BLaER1 treated with 17β-estradiol and CSF1 and Interleukin-3, amounts not matched to agents 10 nM and 100 nM (cell line): ENCODE measurements around the gene NPC1L1.

ENCODE experiments used
- H3K27ac ChIP-seq, 11 experiments: shearing (Covaris generic); formaldehyde crosslinking; 2 replicates each; pipeline ENCODE4 v1.8.1; 2022
- H3K27me3 ChIP-seq, 11 experiments: shearing (Covaris generic); formaldehyde crosslinking; 2 replicates each; pipeline ENCODE4 v1.8.1; 2022
- H3K36me3 ChIP-seq, 11 experiments: shearing (Covaris generic); formaldehyde crosslinking; 2 replicates each; pipeline ENCODE4 v1.8.1; 2022
- H3K4me1 ChIP-seq, 10 experiments: shearing (Covaris generic); formaldehyde crosslinking; 2 replicates each; pipeline ENCODE4 v1.8.1; 2022
- H3K4me2 ChIP-seq, 11 experiments: shearing (Covaris generic); formaldehyde crosslinking; 2 replicates each; pipeline ENCODE4 v1.8.1; 2022
- H3K4me3 ChIP-seq, 10 experiments: shearing (Covaris generic); formaldehyde crosslinking; 2 replicates each; pipeline ENCODE4 v1.8.1; 2022
- H3K9ac ChIP-seq, 11 experiments: shearing (Covaris generic); formaldehyde crosslinking; 2 replicates each; pipeline ENCODE4 v1.8.1; 2022
- H3K9me3 ChIP-seq, 11 experiments: shearing (Covaris generic); formaldehyde crosslinking; replicated peaks in 1 of 11; 2 replicates each; pipeline ENCODE4 v1.8.1; 2022
- H4K20me1 ChIP-seq, 11 experiments: shearing (Covaris generic); formaldehyde crosslinking; 2 replicates each; pipeline ENCODE4 v1.8.1; 2022
- Cebpa-rat ChIP-seq, 11 experiments: shearing (Covaris generic); IDR thresholded peaks; 2 replicates each; pipeline ENCODE4 v1.8.1; 2022

Gene NPC1L1

DNA sequence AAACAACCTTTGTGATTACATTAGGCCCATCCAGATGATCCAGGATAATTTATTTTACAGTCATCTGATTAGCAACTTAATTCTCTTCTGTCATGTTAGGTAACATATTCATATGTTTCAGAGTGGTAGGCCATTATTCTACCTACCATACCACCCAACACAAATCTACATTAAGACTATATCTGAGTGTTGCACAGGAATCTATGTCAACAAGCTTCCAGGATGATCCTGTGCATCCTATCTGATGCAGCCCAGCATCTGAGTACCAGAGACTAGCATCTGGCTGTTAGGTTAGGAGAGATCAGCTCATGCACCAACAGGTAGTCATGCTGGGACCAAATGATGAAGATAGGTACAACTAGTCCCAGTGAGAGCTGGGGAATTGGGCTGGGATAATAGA, 33.9 kb upstream of the NPC1L1 start:
- Histone ChIP-seq H3K4me2 (peak overlapping the region; percentile 87 to 98 (median 93)), H3K27me3 (no peaks in the 10 kb centered on the region), H4K20me1 (peaks cover 0 to 51% (median 22%) of the 10 kb centered on the region in 11 experiments; a peak in 16 of 22 replicates), H3K36me3 (peaks cover 63 to 83% (median 72%) of the 10 kb centered on the region in 11 experiments), H3K4me1 (peaks cover 33 to 40% (median 36%) of the 10 kb centered on the region in 10 experiments), H3K4me3 (peak overlapping the region; percentile 71 to 98 (median 87); a peak in 15 of 20 replicates), H3K27ac (peak overlapping the region in 4 of 11 experiments; percentile 84 to 95 (median 92); a peak in 3 of 22 replicates), H3K9me3 (no peaks in the 10 kb centered on the region), H3K9ac (peak overlapping the region; percentile 84 to 96 (median 94); a peak in 18 of 22 replicates)
- TF ChIP-seq Cebpa-rat (IDR thresholded peaks at IDR 0.05), result no peak

DNA sequence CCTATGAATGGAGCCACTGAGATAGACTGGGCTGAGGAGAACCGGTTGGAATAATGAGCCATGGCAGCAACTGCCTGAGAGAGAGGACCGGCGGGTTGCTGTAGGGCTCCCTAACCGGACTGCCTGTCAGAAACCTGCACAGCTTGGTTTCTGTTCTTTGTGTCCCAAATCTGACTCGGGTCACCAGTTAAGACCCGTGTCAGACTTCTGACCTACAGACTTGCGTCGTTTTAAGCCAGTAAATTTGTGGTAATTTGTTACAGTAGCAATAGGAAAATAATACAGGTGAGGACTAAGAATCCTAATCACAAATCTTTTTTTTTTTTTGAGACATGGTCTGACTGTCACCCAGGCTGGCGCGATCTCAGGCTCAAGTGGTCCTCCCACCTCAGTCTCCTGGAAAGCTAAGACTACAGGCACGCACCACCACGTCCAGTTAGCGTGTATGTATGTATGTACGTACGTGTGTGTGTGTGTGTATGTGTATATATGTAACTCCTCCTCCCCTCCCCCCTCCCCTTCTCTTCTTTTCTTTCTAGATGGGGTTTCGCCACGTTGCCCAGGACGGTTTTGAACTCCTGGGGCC, 33.2 kb upstream of the NPC1L1 start:
- H3K4me3 ChIP-seq, result peak overlapping the region; percentile 71 to 98 (median 87)
- no peak for TF ChIP-seq Cebpa-rat (IDR thresholded peaks at IDR 0.05)
- peaks cover 63 to 83% (median 72%) of the 10 kb centered on the region in 11 experiments for H3K36me3 ChIP-seq
- H3K4me1 ChIP-seq, result peaks cover 27 to 33% (median 29%) of the 10 kb centered on the region in 10 experiments
- no peaks in the 10 kb centered on the region for H3K9me3 ChIP-seq
- H4K20me1 ChIP-seq, result peaks cover 4 to 52% (median 29%) of the 10 kb centered on the region in 11 experiments; a peak in 17 of 22 replicates
- H3K9ac ChIP-seq, result peak overlapping the region; percentile 84 to 96 (median 94)
- H3K4me2 ChIP-seq, result peak overlapping the region; percentile 87 to 98 (median 93)
- H3K27ac ChIP-seq, result peak overlapping the region; percentile 62 to 95 (median 92)
- no peaks in the 10 kb centered on the region for H3K27me3 ChIP-seq

DNA sequence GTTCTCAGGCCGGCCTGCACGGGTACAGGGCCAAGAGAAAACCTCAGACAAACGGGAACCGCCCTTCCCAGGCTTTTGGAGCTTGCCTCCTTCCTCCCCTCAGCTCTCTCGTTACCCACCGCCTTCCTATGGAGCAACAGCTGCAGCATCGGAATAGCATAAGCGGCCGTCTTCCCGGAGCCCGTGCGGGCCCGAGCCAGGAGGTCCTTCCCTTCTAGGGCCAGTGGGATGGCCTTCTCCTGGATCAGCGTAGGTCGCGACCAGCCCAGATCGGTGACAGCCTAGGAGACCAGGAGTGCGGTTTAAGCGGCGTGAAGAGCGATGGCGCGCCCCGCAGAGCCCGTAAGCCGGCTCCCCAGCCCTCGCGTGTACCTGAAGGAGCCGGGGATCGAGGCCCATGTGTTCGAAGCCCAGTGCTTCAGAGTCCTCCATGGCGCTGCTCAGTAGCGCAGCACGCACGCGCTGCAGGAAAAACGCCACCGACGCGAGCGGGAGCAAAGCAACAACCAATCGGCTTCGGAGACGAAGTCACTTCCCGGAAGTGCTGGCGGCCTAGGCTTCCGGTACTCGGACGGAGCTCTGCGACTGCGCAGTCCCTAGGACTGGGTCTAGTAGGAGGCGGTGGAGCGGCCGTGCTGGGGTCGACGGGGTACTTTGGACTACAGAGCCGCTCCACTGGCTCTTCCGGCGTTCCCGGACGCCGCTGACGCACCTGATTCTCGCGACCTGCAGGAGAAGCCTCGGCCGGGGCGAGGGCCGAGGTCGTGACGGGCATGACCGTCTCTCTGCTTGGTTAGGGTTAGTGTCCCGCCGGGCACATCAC, 32.5 kb upstream of the NPC1L1 start, which contains the start of gene DDX56:
DDX56 (minus strand) TSS at position 445 of the 823 bp plus-strand sequence; CDS start at position 432, 13 bp downstream.
- Histone ChIP-seq H4K20me1 (peaks cover 4 to 52% (median 35%) of the 10 kb centered on the region in 11 experiments; a peak in 17 of 22 replicates), H3K27ac (peak within 1 kb of the TSS; percentile 80 to 95 (median 92)), H3K27me3 (no peaks in the 10 kb centered on the region), H3K4me2 (peak within 1 kb of the TSS; percentile 87 to 98 (median 95)), H3K9ac (peak within 1 kb of the TSS; percentile 84 to 96 (median 94)), H3K4me3 (peak within 1 kb of the TSS; percentile 71 to 98 (median 87)), H3K9me3 (no peaks in the 10 kb centered on the region), H3K36me3 (peaks cover 63 to 83% (median 72%) of the 10 kb centered on the region in 11 experiments), H3K4me1 (peaks cover 24 to 32% (median 28%) of the 10 kb centered on the region in 10 experiments)
- no peak for TF ChIP-seq Cebpa-rat (IDR thresholded peaks at IDR 0.05)

DNA sequence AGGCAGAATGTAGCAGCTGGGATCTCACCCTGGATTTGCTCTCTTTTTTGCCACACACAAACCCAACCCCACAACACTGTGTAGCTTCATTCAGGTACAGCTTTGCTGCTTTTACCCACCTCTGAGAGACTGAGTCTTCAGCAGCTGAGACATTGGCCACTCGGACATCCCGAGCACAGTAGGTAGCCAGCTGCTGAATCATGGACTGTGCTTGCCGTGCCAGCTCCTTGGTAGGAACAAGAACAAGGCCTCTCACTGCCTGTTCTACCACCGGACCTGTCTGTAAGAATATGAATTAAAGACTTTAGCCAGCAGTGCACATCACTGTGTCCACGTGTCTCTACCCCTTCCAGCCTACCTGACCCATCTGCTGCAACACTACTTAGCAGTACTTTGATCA, 31.6 kb upstream of the NPC1L1 start:
- peaks cover 4 to 54% (median 44%) of the 10 kb centered on the region in 11 experiments; a peak in 17 of 22 replicates for H4K20me1 ChIP-seq
- H3K36me3 ChIP-seq, result peaks cover 63 to 83% (median 72%) of the 10 kb centered on the region in 11 experiments
- no peaks in the 10 kb centered on the region for H3K27me3 ChIP-seq
- peak overlapping the region; percentile 71 to 98 (median 87) for H3K4me3 ChIP-seq
- H3K9me3 ChIP-seq, result no peaks in the 10 kb centered on the region
- peak overlapping the region; percentile 84 to 96 (median 94) for H3K9ac ChIP-seq
- peaks cover 24 to 32% (median 28%) of the 10 kb centered on the region in 10 experiments for H3K4me1 ChIP-seq
- H3K4me2 ChIP-seq, result peak overlapping the region; percentile 87 to 98 (median 95)
- H3K27ac ChIP-seq, result peak overlapping the region; percentile 80 to 95 (median 92); a peak in 21 of 22 replicates
- TF ChIP-seq Cebpa-rat (IDR thresholded peaks at IDR 0.05), result no peak

DNA sequence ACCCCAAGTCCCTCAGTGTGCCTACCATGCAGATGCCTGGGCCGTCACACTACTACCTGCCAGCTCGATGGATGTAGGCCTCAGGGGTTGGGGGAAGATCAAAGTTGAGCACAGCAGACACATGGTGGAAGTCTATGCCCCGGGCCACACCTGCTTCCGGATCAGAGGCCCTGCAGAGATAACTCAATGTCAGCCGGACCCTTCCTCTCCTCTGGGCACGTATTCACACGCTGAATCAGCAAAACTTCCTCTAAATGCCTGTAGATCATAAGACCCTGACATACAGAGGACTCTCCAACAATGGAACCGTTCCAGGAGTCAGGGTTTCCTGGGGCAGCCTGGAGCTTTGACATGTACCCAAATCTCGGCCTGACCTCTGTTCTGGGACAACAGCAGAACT, 28.8 kb upstream of the NPC1L1 start:
- peaks cover 9 to 82% (median 70%) of the 10 kb centered on the region in 11 experiments; a peak in 21 of 22 replicates for H4K20me1 ChIP-seq
- no peaks in the 10 kb centered on the region for H3K27me3 ChIP-seq
- H3K4me2 ChIP-seq, result no peak overlapping the region
- no peaks in the 10 kb centered on the region for H3K9me3 ChIP-seq
- no peak overlapping the region for H3K27ac ChIP-seq
- no peak for TF ChIP-seq Cebpa-rat (IDR thresholded peaks at IDR 0.05)
- peaks cover 74 to 82% (median 79%) of the 10 kb centered on the region in 11 experiments for H3K36me3 ChIP-seq
- H3K4me1 ChIP-seq, result peaks cover 20 to 25% (median 22%) of the 10 kb centered on the region in 10 experiments
- peak overlapping the region in 3 of 11 experiments; percentile 14 to 47 (median 22); a peak in 3 of 22 replicates for H3K9ac ChIP-seq
- no peak overlapping the region for H3K4me3 ChIP-seq

DNA sequence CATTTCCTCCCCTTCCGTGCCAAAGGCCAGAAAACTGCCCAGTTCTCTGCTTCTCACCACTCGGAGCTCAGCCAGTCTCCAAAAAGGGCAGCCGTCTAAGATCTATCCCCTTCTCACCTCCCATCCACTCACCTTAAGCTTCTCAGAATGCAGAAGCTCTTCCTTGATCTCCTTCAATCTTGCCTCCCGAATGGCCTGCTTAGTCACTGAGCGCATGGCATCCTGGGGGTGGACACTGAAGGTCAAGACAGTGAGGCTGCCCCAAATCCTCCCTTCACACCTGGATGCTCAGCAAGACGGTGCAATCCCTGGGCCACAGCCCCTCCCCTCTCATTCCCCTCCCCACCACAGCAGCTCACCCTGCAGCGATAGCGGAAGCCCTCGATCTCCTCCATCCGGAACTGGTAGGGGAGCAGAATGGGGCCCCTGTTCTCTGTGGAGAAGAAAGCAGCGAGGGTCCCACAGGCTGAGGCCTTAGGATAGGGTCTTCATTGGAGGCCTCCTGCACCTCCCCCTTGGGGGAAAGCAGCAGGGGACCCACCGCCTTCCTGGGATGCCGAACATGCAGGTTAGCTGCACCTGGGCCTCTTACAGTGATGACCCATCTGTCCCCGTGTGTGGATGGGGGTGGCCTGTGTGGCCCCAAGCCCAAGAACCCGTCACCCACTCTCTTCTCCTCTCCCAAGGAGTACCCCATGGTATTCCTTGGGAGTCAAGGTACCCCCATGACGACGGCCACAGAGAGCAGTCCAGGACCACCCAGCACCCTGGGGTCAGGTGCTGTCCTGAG, 27.8 kb upstream of the NPC1L1 start:
- Histone ChIP-seq H3K4me1 (peaks cover 13 to 19% (median 14%) of the 10 kb centered on the region in 10 experiments), H3K9me3 (no peaks in the 10 kb centered on the region), H3K4me2 (no peak overlapping the region), H3K27ac (no peak overlapping the region), H3K36me3 (peaks cover 84 to 92% (median 88%) of the 10 kb centered on the region in 11 experiments), H3K27me3 (no peaks in the 10 kb centered on the region), H3K4me3 (no peak overlapping the region), H4K20me1 (peaks cover 13 to 92% (median 80%) of the 10 kb centered on the region in 11 experiments; a peak in 21 of 22 replicates), H3K9ac (peak overlapping the region in 4 of 11 experiments; percentile 5 to 47 (median 26); a peak in 1 of 22 replicates)
- no peak for TF ChIP-seq Cebpa-rat (IDR thresholded peaks at IDR 0.05)

DNA sequence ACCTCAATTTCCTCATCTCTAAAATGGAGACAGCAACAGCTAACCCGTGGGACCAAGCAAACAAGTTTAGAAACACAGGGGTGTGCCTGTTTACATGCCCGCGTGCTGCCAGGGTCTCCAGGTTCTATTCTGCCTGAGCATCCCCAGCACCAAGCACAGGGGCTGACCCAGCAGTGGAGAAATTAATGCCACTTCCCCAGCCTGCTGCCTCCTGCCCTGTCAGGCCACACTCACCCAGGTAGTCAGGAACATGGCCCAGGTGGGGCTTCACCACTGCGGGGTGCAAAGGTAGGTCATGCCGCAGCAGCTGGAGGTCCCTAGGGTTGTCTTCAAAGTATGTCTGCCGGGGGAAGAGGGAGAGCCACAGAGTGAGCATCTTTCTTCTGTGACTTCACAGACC, 26.8 kb upstream of the NPC1L1 start:
- H3K9me3 ChIP-seq, result no peaks in the 10 kb centered on the region

DNA sequence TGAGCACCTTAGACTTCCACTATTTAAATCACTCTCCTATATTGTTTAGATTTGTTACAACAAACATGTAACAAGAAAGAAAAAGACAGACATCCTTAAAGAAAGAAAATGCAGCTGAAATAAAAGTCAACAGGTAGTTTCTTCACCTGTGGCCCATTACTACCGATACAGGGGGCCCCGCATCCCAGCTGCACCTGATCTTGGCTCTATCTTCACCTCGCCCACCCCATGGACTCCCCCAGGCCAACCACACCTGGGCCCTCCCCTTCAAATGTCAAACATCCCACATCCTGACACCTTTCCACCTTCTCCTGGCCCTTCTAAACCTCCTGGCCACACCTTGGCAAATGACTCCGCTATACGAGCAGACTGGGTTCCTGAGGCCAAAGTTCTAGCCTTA, 25.6 kb upstream of the NPC1L1 start:
- no peak overlapping the region for H3K9ac ChIP-seq
- no peak overlapping the region for H3K4me3 ChIP-seq
- TF ChIP-seq Cebpa-rat (IDR thresholded peaks at IDR 0.05), result no peak
- no peaks in the 10 kb centered on the region for H3K27me3 ChIP-seq
- H3K4me2 ChIP-seq, result no peak overlapping the region
- H4K20me1 ChIP-seq, result peaks cover 13 to 98% (median 91%) of the 10 kb centered on the region in 11 experiments; a peak in 21 of 22 replicates
- H3K27ac ChIP-seq, result no peak overlapping the region
- H3K9me3 ChIP-seq, result no peaks in the 10 kb centered on the region
- H3K36me3 ChIP-seq, result peaks cover 77 to 86% (median 85%) of the 10 kb centered on the region in 11 experiments
- peaks cover 0 to 7% (median 0%) of the 10 kb centered on the region in 10 experiments; a peak in 3 of 20 replicates for H3K4me1 ChIP-seq

More for the DNA sequence above, 26.8 kb upstream of the NPC1L1 start:
- no peak for TF ChIP-seq Cebpa-rat (IDR thresholded peaks at IDR 0.05)
- H3K4me3 ChIP-seq, result no peak overlapping the region
- no peak overlapping the region for H3K4me2 ChIP-seq
- H3K27ac ChIP-seq, result no peak overlapping the region
- peaks cover 89 to 98% (median 97%) of the 10 kb centered on the region in 11 experiments for H3K36me3 ChIP-seq
- no peaks in the 10 kb centered on the region for H3K27me3 ChIP-seq
- peak overlapping the region in 2 of 11 experiments; percentile 20 to 33; a peak in 1 of 22 replicates for H3K9ac ChIP-seq
- H4K20me1 ChIP-seq, result peaks cover 13 to 100% (median 90%) of the 10 kb centered on the region in 11 experiments; a peak in 21 of 22 replicates
- H3K4me1 ChIP-seq, result peaks cover 10 to 17% (median 11%) of the 10 kb centered on the region in 10 experiments
